HCT116 (cell line): Measurements from ENCODE around the gene RUNX1. TPM values are rescaled to one million over a fixed set of nuclear protein-coding genes. Genes with fewer than 3 reads are reported as not detected.

Experiments
- ATAC-seq: fragments of 200-7000 bp; cut with Tn5 transposase; 2 replicates; pipeline ENCODE4 v1.9.1; 2020; ENCODE audit warnings: mild to moderate bottlenecking, moderate library complexity
- BruUV-seq: library from RNA; stranded (reverse); fragments of 400-500 nt; replicated peaks from 2 replicates; lab custom pipeline; 2021; lab: Mats Ljungman, UMichigan
- CTCF ChIA-PET: fragments of 300-600 bp; sonication (Branson Sonifier 250); formaldehyde crosslinking; loops from one replicate; lab custom pipeline; 2021; ENCODE audit warnings: antibody characterized with exemption; lab: Charles Lee
- POLR2A ChIA-PET: fragments of 300-600, 350-600 bp; sonication (Branson Sonifier 250); formaldehyde crosslinking; loops from one replicate; lab custom pipeline; 2021; ENCODE audit warnings: antibody characterized with exemption; lab: Charles Lee
- RAD21 ChIA-PET, 2 experiments: fragments of 300-600 bp; sonication (Branson Sonifier 250); formaldehyde crosslinking; loops; one replicate each; lab custom pipeline; 2023; ENCODE audit warnings: low total read pairs in 2 of 2; ENCODE audit not compliant: uncharacterized antibody in 2 of 2, unreplicated experiment in 2 of 2, low non-redundant PET in 1 of 2; lab: Charles Lee
- DNase-seq: peaks from one replicate; pipeline ENCODE4 v3.0.0-alpha.2; 2010; ENCODE audit warnings: low read depth, low spot score
- H2AFZ ChIP-seq: fragments of 200-600 bp; shearing (Covaris generic), sonication (generic); 2 replicates; pipeline ENCODE4 v1.6.1; 2017; ENCODE audit warnings: low read depth, mixed run types, mixed read lengths, antibody characterized with exemption, low read length; ENCODE audit not compliant: poor library complexity, severe bottlenecking
- H3K27ac ChIP-seq: 2 replicates; pipeline ENCODE4 v1.5.1; 2012; ENCODE audit warnings: low read depth, low read length
- H3K27me3 ChIP-seq: fragments of 200-600 bp; sonication (generic); 2 replicates; pipeline ENCODE4 v1.6.1; 2016; ENCODE audit warnings: mixed run types, low read length, mixed read lengths; ENCODE audit not compliant: insufficient read depth
- H3K36me3 ChIP-seq, 2 experiments: fragments of 200-500 bp in 1 of 2; fragments of 200-600 bp in 1 of 2; sonication (Bioruptor generic) in 1 of 2; sonication (generic) in 1 of 2; 2 replicates each; pipeline versions ENCODE4 v1.5.1 to v1.6.1; 2014 to 2016; ENCODE audit warnings: low read length in 2 of 2, inconsistent platforms in 1 of 2, mixed read lengths in 1 of 2, mixed run types in 1 of 2; ENCODE audit not compliant: insufficient read depth in 2 of 2, control insufficient read depth in 1 of 2
- H3K4me1 ChIP-seq, 2 experiments: fragments of 200-600 bp in 1 of 2; sonication (generic) in 1 of 2; 2 replicates each; pipeline versions ENCODE4 v1.5.1 to v1.6.1; 2012 to 2017; ENCODE audit warnings: low read length in 2 of 2, inconsistent platforms in 1 of 2, mild to moderate bottlenecking in 1 of 2, mixed read lengths in 1 of 2, mixed run types in 1 of 2, moderate library complexity in 1 of 2; ENCODE audit not compliant: insufficient read depth in 2 of 2, control insufficient read depth in 1 of 2
- H3K4me2 ChIP-seq: fragments of 200-600 bp; sonication (generic); 2 replicates; pipeline ENCODE4 v1.6.1; 2017; ENCODE audit warnings: mixed run types, low read length, mixed read lengths
- H3K4me3 ChIP-seq, 2 experiments: fragments of 200-600 bp in 1 of 2; sonication (generic) in 1 of 2; replicated peaks in 1 of 2; 2 replicates each; pipeline ENCODE4 v1.5.1; 2011 to 2016; ENCODE audit warnings: low read length in 2 of 2, control low read depth in 1 of 2, low read depth in 1 of 2, mild to moderate bottlenecking in 1 of 2, mixed read lengths in 1 of 2, mixed run types in 1 of 2
- H3K79me2 ChIP-seq: fragments of 200-600 bp; sonication (generic); 2 replicates; pipeline ENCODE4 v1.6.1; 2017; ENCODE audit warnings: mild to moderate bottlenecking, mixed run types, low read length, moderate library complexity, mixed read lengths; ENCODE audit not compliant: insufficient read depth
- H3K9ac ChIP-seq: fragments of 200-600 bp; sonication (generic); 2 replicates; pipeline ENCODE4 v1.6.1; 2016; ENCODE audit warnings: low read length, mixed read lengths
- H3K9me2 ChIP-seq: fragments of 200-600 bp; sonication (generic), shearing (Covaris generic); 2 replicates; pipeline ENCODE4 v1.6.1; 2017; ENCODE audit warnings: mixed run types, mild to moderate bottlenecking, moderate library complexity; ENCODE audit not compliant: insufficient read depth
- H3K9me3 ChIP-seq, 2 experiments: fragments of 200-500 bp in 1 of 2; fragments of 200-600 bp in 1 of 2; sonication (Bioruptor generic) in 1 of 2; sonication (generic) in 1 of 2; 2 replicates each; pipeline ENCODE4 v1.6.1; 2014 to 2017; ENCODE audit warnings: low read length in 2 of 2, mixed read lengths in 2 of 2, inconsistent platforms in 1 of 2, low read depth in 1 of 2, mild to moderate bottlenecking in 1 of 2, mixed run types in 1 of 2, moderate library complexity in 1 of 2; ENCODE audit not compliant: control insufficient read depth in 1 of 2, insufficient read depth in 1 of 2
- H4K20me1 ChIP-seq: fragments of 200-600 bp; sonication (generic), shearing (Covaris generic); 2 replicates; pipeline ENCODE4 v1.6.1; 2017; ENCODE audit warnings: mixed run types, mild to moderate bottlenecking, moderate library complexity; ENCODE audit not compliant: insufficient read depth
- CBX3 ChIP-seq: IDR thresholded peaks from 2 replicates; pipeline ENCODE4 v1.6.1; 2012; ENCODE audit warnings: low read depth
- CEBPB ChIP-seq: IDR thresholded peaks from 2 replicates; pipeline ENCODE4 v1.6.1; 2012; ENCODE audit warnings: low read depth
- EGR1 ChIP-seq: IDR thresholded peaks from 2 replicates; pipeline ENCODE4 v1.6.1; 2012; ENCODE audit warnings: low read depth
- ELF1 ChIP-seq: IDR thresholded peaks from 2 replicates; pipeline ENCODE4 v1.6.1; 2012; ENCODE audit warnings: low read depth, borderline replicate concordance
- EZH2 ChIP-seq: fragments of 200-600 bp; sonication (generic); IDR thresholded peaks from 2 replicates; pipeline ENCODE4 v1.6.1; 2017; ENCODE audit warnings: antibody characterized with exemption, mixed run types
- EZH2phosphoT487 ChIP-seq: fragments of 200-600 bp; IDR thresholded peaks from 2 replicates; pipeline ENCODE4 v1.6.1; 2018; ENCODE audit warnings: antibody characterized with exemption, borderline replicate concordance
- FOSL1 ChIP-seq: IDR thresholded peaks from 2 replicates; pipeline ENCODE4 v1.6.1; 2012; ENCODE audit warnings: low read depth
- JUND ChIP-seq: IDR thresholded peaks from 2 replicates; pipeline ENCODE4 v1.6.1; 2012
- POLR2A ChIP-seq: IDR thresholded peaks from 2 replicates; pipeline ENCODE4 v1.7.0; 2011; ENCODE audit warnings: borderline replicate concordance; ENCODE audit not compliant: insufficient read depth, insufficient read length; ENCODE audit errors: extremely low read depth
- POLR2AphosphoS5 ChIP-seq: IDR thresholded peaks from 2 replicates; pipeline ENCODE4 v1.6.1; 2011; ENCODE audit warnings: mild to moderate bottlenecking, low read depth, low read length, moderate library complexity
- RAD21 ChIP-seq: IDR thresholded peaks from 2 replicates; pipeline ENCODE4 v1.6.1; 2012; ENCODE audit warnings: low read depth, mild to moderate bottlenecking
- SP1 ChIP-seq: IDR thresholded peaks from 2 replicates; pipeline ENCODE4 v1.6.1; 2012; ENCODE audit warnings: low read depth
- SRF ChIP-seq: IDR thresholded peaks from 2 replicates; pipeline ENCODE4 v1.6.1; 2012; ENCODE audit warnings: low read depth
- TCF7L2 ChIP-seq: IDR thresholded peaks from 2 replicates; pipeline ENCODE4 v1.7.0; 2011; ENCODE audit warnings: borderline replicate concordance, inconsistent platforms; ENCODE audit not compliant: insufficient read depth, insufficient read length; ENCODE audit errors: extremely low read depth
- YY1 ChIP-seq: IDR thresholded peaks from 2 replicates; pipeline ENCODE4 v1.6.1; 2011; ENCODE audit warnings: low read length, low read depth, moderate library complexity, mild to moderate bottlenecking; ENCODE audit not compliant: insufficient replicate concordance; ENCODE audit errors: extremely low read depth
- ZNF274 ChIP-seq: fragments of 200-500 bp; sonication (Bioruptor generic); IDR thresholded peaks from 2 replicates; pipeline ENCODE4 v1.6.1; 2014; ENCODE audit warnings: mild to moderate bottlenecking, low read depth, low read length, inconsistent platforms
- intact Hi-C: fragments of 100-400 bp; cut with micrococcal nuclease; formaldehyde crosslinking; loops from 2 replicates; pipeline ENCODE4 v1.10.0; 2022
- total RNA-seq: library from RNA; stranded (reverse); gene quantifications from one replicate; pipeline ENCODE4 v1.2.1, GENCODE V29; 2021; ENCODE audit not compliant: unreplicated experiment
- TF ChIP-seq, protein P1 (sequence below), 3 experiments: fragments of 200-600 bp in 1 of 3; sonication (generic) in 1 of 3; IDR thresholded peaks in 2 of 3; conservative IDR thresholded peaks in 1 of 3; 2 replicates each; pipeline ENCODE4 v1.5.1; 2012 to 2017; ENCODE audit warnings: low read depth in 2 of 3, low read length in 2 of 3, antibody characterized with exemption in 1 of 3, borderline replicate concordance in 1 of 3, control low read depth in 1 of 3, mild to moderate bottlenecking in 1 of 3, mixed read lengths in 1 of 3, mixed run types in 1 of 3, moderate library complexity in 1 of 3; ENCODE audit not compliant: insufficient read depth in 1 of 3
- TF ChIP-seq, protein P2 (sequence below): IDR thresholded peaks from 2 replicates; pipeline ENCODE4 v1.6.1; 2012; ENCODE audit warnings: low read depth
- TF ChIP-seq, protein P3 (sequence below): IDR thresholded peaks from 2 replicates; pipeline ENCODE4 v1.6.1; 2012
- TF ChIP-seq, protein P4 (sequence below): IDR thresholded peaks from 2 replicates; pipeline ENCODE4 v1.6.1; 2011; ENCODE audit warnings: mild to moderate bottlenecking, low read length, moderate library complexity; ENCODE audit not compliant: insufficient replicate concordance; ENCODE audit errors: extremely low read depth

Gene RUNX1
- total RNA-seq, 1 experiment from 2014 or later = 33.5 TPM

DNA sequence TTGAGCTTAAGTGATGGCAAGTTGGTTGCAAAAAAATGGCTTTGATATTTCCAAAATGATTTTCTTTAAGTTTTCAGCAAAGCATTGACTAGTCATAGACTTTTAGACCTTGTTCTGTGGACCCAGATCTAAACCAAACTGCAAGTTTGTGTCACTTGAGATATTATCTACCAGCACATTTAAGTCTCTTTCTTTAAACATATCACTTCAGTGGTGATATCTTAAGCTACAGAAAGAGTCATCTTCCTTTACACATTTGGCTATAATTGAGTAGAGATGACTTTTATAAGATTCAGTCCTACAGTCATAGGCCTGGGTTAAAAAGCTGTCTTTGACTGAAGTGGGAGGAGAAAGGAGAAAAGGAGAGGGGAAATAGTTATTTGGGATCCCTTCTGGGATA, 95.2 kb downstream of the RUNX1 start:
- POLR2A ChIA-PET = no interaction called here

More for the DNA sequence above, 95.2 kb downstream of the RUNX1 start:
- RAD21 ChIA-PET = no interaction called here
- Histone ChIP-seq H4K20me1 (no peaks in the 10 kb centered on the region), H3K36me3 (no peaks in the 10 kb centered on the region), H3K4me3 (no peak overlapping the region), H2AFZ (no peak overlapping the region), H3K27me3 (no peaks in the 10 kb centered on the region), H3K27ac (no peak overlapping the region), H3K9me3 (no peaks in the 10 kb centered on the region), H3K4me2 (no peak overlapping the region), H3K9ac (no peak overlapping the region), H3K4me1 (no peaks in the 10 kb centered on the region), H3K9me2 (no peaks in the 10 kb centered on the region), H3K79me2 (no peaks in the 10 kb centered on the region)
- CTCF ChIA-PET = no interaction called here
- intact Hi-C loops = no loop called here
- no TSS peak for BruUV-seq
- DNase-seq = no peak
- TF ChIP-seq SP1 = no peak
- no peak for TF ChIP-seq ELF1
- TF ChIP-seq JUND = no peak
- no peak for TF ChIP-seq YY1
- no peak for TF ChIP-seq ZNF274
- TF ChIP-seq RAD21 = no peak
- TF ChIP-seq TCF7L2 = no peak
- TF ChIP-seq, protein P1, sequence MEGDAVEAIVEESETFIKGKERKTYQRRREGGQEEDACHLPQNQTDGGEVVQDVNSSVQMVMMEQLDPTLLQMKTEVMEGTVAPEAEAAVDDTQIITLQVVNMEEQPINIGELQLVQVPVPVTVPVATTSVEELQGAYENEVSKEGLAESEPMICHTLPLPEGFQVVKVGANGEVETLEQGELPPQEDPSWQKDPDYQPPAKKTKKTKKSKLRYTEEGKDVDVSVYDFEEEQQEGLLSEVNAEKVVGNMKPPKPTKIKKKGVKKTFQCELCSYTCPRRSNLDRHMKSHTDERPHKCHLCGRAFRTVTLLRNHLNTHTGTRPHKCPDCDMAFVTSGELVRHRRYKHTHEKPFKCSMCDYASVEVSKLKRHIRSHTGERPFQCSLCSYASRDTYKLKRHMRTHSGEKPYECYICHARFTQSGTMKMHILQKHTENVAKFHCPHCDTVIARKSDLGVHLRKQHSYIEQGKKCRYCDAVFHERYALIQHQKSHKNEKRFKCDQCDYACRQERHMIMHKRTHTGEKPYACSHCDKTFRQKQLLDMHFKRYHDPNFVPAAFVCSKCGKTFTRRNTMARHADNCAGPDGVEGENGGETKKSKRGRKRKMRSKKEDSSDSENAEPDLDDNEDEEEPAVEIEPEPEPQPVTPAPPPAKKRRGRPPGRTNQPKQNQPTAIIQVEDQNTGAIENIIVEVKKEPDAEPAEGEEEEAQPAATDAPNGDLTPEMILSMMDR (IDR thresholded peaks at IDR 0.05 in 2 of 3, conservative IDR thresholded peaks at IDR 0.05 in 1 of 3; ENCODE audit: borderline replicate concordance in 1 of 3, insufficient read depth in 1 of 3, low read depth in 2 of 3, low read length in 2 of 3) = no peak
- no peak for TF ChIP-seq POLR2AphosphoS5
- TF ChIP-seq, protein P2, sequence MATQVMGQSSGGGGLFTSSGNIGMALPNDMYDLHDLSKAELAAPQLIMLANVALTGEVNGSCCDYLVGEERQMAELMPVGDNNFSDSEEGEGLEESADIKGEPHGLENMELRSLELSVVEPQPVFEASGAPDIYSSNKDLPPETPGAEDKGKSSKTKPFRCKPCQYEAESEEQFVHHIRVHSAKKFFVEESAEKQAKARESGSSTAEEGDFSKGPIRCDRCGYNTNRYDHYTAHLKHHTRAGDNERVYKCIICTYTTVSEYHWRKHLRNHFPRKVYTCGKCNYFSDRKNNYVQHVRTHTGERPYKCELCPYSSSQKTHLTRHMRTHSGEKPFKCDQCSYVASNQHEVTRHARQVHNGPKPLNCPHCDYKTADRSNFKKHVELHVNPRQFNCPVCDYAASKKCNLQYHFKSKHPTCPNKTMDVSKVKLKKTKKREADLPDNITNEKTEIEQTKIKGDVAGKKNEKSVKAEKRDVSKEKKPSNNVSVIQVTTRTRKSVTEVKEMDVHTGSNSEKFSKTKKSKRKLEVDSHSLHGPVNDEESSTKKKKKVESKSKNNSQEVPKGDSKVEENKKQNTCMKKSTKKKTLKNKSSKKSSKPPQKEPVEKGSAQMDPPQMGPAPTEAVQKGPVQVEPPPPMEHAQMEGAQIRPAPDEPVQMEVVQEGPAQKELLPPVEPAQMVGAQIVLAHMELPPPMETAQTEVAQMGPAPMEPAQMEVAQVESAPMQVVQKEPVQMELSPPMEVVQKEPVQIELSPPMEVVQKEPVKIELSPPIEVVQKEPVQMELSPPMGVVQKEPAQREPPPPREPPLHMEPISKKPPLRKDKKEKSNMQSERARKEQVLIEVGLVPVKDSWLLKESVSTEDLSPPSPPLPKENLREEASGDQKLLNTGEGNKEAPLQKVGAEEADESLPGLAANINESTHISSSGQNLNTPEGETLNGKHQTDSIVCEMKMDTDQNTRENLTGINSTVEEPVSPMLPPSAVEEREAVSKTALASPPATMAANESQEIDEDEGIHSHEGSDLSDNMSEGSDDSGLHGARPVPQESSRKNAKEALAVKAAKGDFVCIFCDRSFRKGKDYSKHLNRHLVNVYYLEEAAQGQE = no peak
- no peak for TF ChIP-seq EGR1
- TF ChIP-seq EZH2 = no peak
- TF ChIP-seq SRF = no peak
- no peak for TF ChIP-seq EZH2phosphoT487
- no peak for TF ChIP-seq FOSL1
- no peak for TF ChIP-seq CEBPB
- no peak for TF ChIP-seq CBX3
- TF ChIP-seq, protein P3, sequence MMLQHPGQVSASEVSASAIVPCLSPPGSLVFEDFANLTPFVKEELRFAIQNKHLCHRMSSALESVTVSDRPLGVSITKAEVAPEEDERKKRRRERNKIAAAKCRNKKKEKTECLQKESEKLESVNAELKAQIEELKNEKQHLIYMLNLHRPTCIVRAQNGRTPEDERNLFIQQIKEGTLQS = no peak
- TF ChIP-seq, protein P4, sequence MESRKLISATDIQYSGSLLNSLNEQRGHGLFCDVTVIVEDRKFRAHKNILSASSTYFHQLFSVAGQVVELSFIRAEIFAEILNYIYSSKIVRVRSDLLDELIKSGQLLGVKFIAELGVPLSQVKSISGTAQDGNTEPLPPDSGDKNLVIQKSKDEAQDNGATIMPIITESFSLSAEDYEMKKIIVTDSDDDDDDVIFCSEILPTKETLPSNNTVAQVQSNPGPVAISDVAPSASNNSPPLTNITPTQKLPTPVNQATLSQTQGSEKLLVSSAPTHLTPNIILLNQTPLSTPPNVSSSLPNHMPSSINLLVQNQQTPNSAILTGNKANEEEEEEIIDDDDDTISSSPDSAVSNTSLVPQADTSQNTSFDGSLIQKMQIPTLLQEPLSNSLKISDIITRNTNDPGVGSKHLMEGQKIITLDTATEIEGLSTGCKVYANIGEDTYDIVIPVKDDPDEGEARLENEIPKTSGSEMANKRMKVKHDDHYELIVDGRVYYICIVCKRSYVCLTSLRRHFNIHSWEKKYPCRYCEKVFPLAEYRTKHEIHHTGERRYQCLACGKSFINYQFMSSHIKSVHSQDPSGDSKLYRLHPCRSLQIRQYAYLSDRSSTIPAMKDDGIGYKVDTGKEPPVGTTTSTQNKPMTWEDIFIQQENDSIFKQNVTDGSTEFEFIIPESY = no peak
- TF ChIP-seq POLR2A = no peak
- no peak for ATAC-seq
